Measurements from ENCODE around the gene PRR14L.
"Not testable (repeated sequence)": the region's sequence is repeated elsewhere in the genome, so short reads cannot be mapped to it uniquely, and the experiment has no call there.

PRR14L gene

GRCh38 chr22:31682751-31683150 lies 67.2 kb downstream of the PRR14L start:
- ATAC-seq, result no peak
- no peak for DNase-seq

GRCh38 chr22:31681349-31682345 lies 68.3 kb downstream of the PRR14L start:
- no peak for ATAC-seq
- DNase-seq, result no peak

DNA sequence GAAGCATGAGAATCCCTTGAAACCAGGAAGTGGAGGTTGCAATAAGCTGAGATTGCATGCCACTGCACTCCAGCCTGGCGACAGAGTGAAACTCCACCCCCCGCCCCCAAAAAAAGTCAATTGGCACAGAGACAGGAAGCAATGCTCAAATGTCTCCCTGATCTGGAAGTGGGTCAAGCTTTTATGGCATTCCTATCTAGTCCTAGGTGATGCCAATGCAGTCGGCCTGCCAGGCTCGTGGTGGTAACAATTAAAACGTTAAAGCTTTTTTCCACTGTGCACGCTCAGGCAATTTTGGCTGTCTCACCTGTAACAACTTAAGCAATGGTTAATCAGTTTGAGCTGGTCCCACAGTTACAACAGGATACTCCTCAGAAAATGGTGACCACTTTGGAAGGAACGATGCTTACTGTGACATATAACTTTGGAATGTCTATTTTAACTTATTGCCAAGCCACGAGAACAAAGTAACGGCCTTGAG lies 69.0 kb downstream of the PRR14L start:
- DNase-seq, result no peak
- ATAC-seq, result no peak

DNA sequence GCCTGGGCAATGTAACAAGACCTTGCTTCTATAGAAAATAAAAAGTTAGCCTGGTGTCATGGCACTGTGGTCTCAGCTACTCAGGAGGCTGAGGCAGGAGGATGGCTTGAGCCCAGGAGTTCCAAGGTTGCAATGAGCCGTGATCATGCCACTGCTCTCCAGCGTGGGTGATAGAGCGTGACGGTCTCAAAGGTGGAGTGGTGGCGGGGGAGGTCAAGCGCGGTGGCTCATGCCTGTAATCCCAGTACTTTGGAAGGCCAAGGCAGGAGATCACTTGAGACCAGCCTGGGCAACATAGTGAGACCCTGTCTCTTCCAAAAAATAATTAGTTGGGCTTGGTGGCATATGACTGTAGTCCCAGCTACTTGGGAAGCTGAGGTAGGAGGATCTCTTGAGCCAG lies 71.2 kb downstream of the PRR14L start:
- ATAC-seq, result no peak
- no peak for DNase-seq

GRCh38 chr22:31676700-31677099 lies 73.2 kb downstream of the PRR14L start:
- peak; percentile 94 for DNase-seq
- ATAC-seq, result peak; percentile 100

DNA sequence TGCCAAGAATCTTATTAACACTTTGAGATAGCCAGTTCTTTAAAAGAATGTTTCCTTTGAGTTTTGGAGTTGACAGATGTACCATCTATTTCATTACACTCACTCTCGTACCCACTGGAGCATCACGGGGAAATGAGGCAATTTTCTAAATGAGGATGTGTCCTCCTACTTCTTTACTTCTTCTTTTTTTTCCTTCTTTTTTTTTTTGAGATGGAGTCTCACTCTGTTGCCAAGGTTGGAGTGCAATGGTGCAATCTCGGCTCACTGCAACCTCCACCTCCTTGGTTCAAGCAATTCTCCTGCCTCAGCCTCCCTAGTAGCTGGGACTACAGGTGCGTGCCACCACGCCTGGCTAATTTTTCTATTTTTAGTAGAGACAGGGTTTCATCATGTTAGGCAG lies 75.7 kb downstream of the PRR14L start:
- DNase-seq, ATAC-seq: not testable (repeated sequence)

GRCh38 chr22:31668849-31669248 lies 81.1 kb downstream of the PRR14L start:
- ATAC-seq, result not testable (repeated sequence)

DNA sequence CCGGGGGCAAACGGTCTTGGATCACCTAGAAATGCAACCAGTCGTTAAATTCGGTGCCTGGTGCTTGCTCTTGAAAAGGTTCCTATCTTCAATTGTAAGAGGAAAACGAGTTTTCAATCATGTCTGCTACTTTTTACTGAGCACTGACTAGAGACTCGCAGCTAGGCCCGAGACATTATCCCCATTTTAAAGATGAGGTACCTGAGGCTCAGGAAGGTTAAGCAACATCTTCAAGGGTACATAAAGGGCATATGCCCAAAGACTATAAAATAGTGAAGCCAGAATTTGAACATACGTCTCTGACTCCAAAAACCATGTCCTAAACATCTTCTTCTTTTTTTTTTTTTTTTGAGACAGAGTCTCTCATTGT lies 87.3 kb downstream of the PRR14L start:
- DNase-seq (no peak), ATAC-seq (no peak)

More at GRCh38 chr22:31668849-31669248, 81.1 kb downstream of the PRR14L start:
- not testable (repeated sequence) for DNase-seq

- ATAC-seq (peak; percentile 92), DNase-seq (peak; percentile 97)
These were observed 87.9 kb downstream of the PRR14L start, which contains the start of gene PISD for GRCh38 chr22:31661851-31662667. Gene PISD (minus strand): TSS chr22:31662215. CDS start chr22:31662208, 7 bp downstream.

GRCh38 chr22:31660860-31661341 lies 89.0 kb downstream of the PRR14L start:
- ATAC-seq (peak; percentile 58), DNase-seq (peak; percentile 50)

GRCh38 chr22:31659246-31659645 lies 90.7 kb downstream of the PRR14L start:
- DNase-seq, result no peak
- no peak for ATAC-seq

DNA sequence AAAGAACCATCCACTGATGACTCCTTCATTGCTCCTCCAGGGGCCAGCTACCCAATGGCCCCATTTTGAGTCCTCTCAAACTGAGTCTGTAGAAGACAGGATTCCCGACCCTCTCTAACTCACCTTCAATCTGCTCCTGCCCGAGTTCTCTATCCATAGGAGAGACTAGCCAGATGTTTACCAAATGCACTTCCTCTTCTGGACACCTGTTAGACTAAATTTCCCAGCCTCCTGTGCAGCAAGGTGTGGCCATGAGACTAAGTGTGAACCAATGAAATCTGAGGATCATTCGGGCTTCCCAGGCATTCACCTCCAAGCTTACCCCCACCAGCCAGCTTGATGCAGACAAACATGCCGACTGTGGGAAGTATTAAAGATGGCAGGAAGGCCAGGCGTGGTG lies 95.5 kb downstream of the PRR14L start:
- no peak for ATAC-seq
- no peak for DNase-seq

DNA sequence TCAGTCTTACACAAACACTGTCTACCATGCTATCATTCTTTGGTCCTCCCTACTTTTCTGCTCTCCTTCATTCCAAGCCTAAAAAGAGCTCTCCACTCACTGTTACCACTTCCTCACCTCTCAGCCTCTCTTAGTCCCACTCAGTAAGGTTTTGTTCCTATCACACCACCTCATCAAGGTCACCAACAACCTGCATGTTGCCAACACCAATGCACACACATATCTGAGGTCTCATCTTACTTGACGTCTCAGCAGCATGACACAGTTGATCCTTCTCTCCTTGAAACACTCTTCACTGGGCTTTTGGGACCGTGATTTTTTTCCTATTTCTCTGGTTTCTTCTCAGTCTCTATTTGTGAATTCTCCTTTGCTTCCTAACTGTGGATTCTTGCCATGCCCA lies 96.0 kb downstream of the PRR14L start:
- ATAC-seq (no peak), DNase-seq (no peak)

DNA sequence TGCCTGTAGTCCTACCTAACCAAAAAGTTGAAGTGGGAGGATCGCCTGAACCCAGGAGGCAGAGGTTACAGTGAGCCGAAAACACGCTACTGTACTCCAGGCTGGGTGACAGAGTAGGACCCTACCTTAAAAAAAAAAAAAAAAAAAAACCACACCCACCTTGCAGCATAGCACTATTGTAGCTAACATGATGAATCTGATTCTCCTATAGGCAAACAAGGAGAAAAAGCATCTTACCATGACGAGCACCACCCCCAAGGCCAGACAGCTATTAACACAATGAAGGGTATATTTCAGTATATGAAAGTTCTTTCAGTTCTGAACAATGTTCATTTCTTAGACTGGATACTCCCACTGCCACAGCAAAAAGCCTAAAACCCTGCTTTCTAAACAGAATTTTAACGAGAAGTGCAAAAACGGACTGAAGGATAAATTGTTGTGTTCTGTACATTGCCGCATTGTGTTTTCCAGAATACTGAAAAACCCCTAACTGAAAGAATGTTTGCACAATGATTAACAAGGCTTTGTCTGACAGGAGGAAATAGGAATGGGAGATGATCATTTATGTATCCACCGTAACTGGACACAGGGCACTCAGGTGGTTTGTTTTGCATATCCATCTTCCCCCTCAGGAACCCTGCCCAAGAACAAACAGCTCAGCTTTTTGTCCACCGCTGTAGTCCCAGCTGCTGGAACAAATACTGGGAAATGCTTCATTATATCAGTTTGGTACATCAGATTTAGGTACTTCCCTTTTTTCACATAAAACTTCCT lies 96.8 kb downstream of the PRR14L start:
- no peak for ATAC-seq
- no peak for DNase-seq

DNA sequence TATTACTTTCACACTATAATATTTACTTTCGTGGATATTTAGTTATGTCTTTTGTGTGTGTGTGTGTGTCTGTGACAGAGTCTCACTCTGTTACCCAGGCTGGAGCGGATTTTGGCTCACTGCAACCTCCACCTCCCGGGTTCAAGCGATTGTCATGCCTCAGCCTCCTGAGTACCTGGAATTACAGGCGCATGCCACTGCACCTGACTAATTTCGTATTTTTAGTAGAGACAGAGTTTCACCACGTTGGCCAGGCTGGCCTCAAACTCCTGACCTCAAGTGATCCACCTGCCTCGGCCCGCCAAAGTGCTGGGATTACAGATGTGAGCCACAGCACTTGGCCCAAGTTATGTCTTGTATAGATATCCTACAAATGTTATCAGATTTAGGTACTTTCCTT lies 97.8 kb downstream of the PRR14L start:
- no peak for DNase-seq
- ATAC-seq, result no peak

DNA sequence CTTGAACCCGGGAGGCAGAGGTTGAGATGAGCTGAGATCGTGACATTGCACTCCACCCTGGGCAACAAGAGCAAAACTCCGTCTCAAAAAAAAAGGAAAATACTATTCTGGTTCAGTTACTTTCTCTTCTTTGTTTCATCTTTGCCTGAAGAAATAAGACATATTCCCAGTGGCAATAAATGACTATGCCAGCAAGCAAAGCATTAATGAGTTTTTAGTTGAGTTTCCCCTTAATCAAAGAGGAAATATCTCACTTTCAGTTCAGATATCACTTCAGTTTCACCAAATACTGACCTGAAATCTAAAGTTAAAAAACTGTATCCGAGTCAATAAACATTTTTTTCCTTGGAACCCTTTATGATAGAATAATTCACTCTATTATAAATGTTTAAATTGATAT lies 98.3 kb downstream of the PRR14L start:
- ATAC-seq (no peak), DNase-seq (no peak)

GRCh38 chr22:31650391-31650790 lies 99.5 kb downstream of the PRR14L start:
- no peak for DNase-seq
- no peak for ATAC-seq

GRCh38 chr22:31647523-31648320 lies 102.2 kb downstream of the PRR14L start:
- DNase-seq (no peak), ATAC-seq (no peak)

DNA sequence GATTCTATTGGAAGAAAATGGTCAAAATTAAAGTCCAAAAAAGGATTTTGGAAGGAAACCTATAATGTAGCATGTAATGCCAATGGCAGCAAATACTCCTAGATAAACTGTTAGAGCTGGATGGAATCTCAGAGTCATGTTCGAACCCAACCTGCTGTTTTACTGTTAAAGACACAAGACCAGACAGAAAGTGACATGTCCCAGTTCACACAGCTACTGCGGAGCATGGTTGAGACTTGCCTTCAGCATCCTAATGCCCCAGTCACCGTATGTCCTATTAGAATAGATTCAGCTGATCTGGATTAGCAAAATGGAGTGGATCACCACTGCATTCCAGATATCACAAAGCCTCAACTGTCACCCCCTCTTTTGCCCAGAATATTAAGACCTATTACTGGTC lies 102.9 kb downstream of the PRR14L start:
- DNase-seq (no peak), ATAC-seq (no peak)

DNA sequence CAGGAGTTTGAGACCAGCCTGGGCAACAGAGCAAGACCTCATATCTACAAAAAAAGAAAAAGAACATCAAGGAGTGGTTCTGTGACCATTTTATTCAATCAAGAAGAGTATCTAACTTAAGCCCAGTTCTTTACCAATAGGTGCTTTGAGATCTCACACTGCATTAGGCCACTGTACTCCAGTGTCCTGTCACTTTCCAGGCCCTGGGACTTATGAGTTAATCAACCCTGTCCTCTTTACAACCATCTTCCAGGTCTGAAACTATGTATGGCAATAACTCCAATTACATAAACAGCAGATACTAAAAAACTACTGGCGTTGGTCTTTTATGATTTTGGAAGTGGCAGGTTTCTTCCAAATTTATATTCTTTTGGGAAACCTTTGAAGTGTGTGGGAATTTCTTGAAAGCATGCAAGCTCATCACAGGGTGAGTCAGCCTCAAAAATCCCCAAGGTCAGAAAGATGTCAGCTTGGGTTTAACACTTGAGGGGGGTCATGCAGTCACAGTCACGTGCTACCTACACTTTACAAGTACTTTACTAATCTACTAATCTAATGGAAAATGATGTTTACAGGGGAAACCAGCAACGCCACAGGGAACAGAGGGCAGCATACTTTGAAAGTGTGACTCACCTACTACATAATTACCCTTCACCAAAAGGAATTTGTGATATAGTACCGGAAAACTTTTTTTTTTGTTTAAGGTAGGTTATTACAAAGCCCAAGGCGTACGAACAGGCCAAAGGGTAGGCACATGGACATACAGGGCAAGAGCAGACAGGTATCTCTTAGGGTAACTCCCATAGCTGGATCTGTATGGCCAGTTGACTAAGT lies 103.5 kb downstream of the PRR14L start:
- peak; percentile 45 for DNase-seq

More for the DNA sequence above, 103.5 kb downstream of the PRR14L start:
- peak; percentile 91 for ATAC-seq

Data from stimulated activated naive CD8-positive, alpha-beta T cell treated with anti-CD3 and anti-CD28 coated beads, Interleukin-15, Interleukin-2, amounts not matched to agents 100 U/mL and 50 U/mL, for 24 hours (primary cell).